Thymus (tissue), 11 donors: Measurements from ENCODE around the gene FUT4. TPM values are rescaled to one million over a fixed set of nuclear protein-coding genes. Genes with fewer than 3 reads are reported as not detected.

Source experiments
- DNase-seq, 9 donors: peaks; one replicate each; pipeline ENCODE4 v3.0.0-alpha.2; 2013; ENCODE audit warnings: low spot score in 9 of 9, low read depth in 6 of 9, missing footprints in 1 of 9
- H3K27ac ChIP-seq, 2 donors: one replicate each; pipeline ENCODE4 v1.5.1; 2013; ENCODE audit warnings: control low read depth in 1 of 2, low read depth in 1 of 2, low read length in 1 of 2, mild to moderate bottlenecking in 1 of 2, moderate library complexity in 1 of 2
- H3K27me3 ChIP-seq, 2 donors: one replicate each; pipeline ENCODE4 v1.5.1; 2013; ENCODE audit warnings: low read length in 1 of 2; ENCODE audit not compliant: control insufficient read depth in 2 of 2, insufficient read depth in 1 of 2
- H3K36me3 ChIP-seq, 2 donors: one replicate each; pipeline ENCODE4 v1.5.1; 2013; ENCODE audit warnings: low read length in 1 of 2, mild to moderate bottlenecking in 1 of 2, moderate library complexity in 1 of 2; ENCODE audit not compliant: control insufficient read depth in 2 of 2, insufficient read depth in 2 of 2
- H3K4me1 ChIP-seq, 2 donors: one replicate each; pipeline ENCODE4 v1.5.1; 2013; ENCODE audit warnings: low read length in 2 of 2; ENCODE audit not compliant: control insufficient read depth in 2 of 2, insufficient read depth in 2 of 2
- H3K4me3 ChIP-seq, 2 donors: one replicate each; pipeline ENCODE4 v1.5.1; 2013; ENCODE audit warnings: low read length in 2 of 2, control low read depth in 1 of 2, mild to moderate bottlenecking in 1 of 2
- H3K9me3 ChIP-seq, 2 donors: one replicate each; pipeline ENCODE4 v1.5.1; 2013; ENCODE audit warnings: low read length in 1 of 2, mild to moderate bottlenecking in 1 of 2; ENCODE audit not compliant: control insufficient read depth in 2 of 2, insufficient read depth in 1 of 2
- WGBS: extraction: QIAGEN DNeasy Blood & Tissue Kit; methylation state at CpG from one replicate; pipeline ENCODE4 v1.1.7; 2013; 5-methylcytosine and 5-hydroxymethylcytosine counted together
- polyA plus RNA-seq: library from polyadenylated mRNA; stranded (reverse); fragments of 200-250 nt; gene quantifications from one replicate; pipeline ENCODE4 v1.2.3, GENCODE V29; 2013
- total RNA-seq: library from RNA; stranded (reverse); fragments of 120-200 nt; gene quantifications from one replicate; pipeline ENCODE4 v1.2.4, GENCODE V29; 2013
- donor health status: healthy.

Gene FUT4
- total and polyA plus RNA-seq, 2 donors = 4.3 to 5.0 TPM

GRCh38 chr11:94526645-94527438 is 16.9 kb upstream of the FUT4 start:
- H3K27me3 ChIP-seq = no peaks in the 10 kb centered on the region
- H3K27ac ChIP-seq = no peak overlapping the region
- 82% methylated on average over 4 of the region's 4 CpGs for WGBS
- no peak overlapping the region for H3K4me3 ChIP-seq
- no peaks in the 10 kb centered on the region for H3K36me3 ChIP-seq
- H3K4me1 ChIP-seq = no peaks in the 10 kb centered on the region
- no peak for DNase-seq
- H3K9me3 ChIP-seq = no peaks in the 10 kb centered on the region

GRCh38 chr11:94528551-94528950 is 15.2 kb upstream of the FUT4 start:
- Histone ChIP-seq H3K4me1 (no peaks in the 10 kb centered on the region), H3K9me3 (no peaks in the 10 kb centered on the region), H3K36me3 (no peaks in the 10 kb centered on the region), H3K4me3 (no peak overlapping the region), H3K27me3 (no peaks in the 10 kb centered on the region), H3K27ac (no peak overlapping the region)
- no peak for DNase-seq

GRCh38 chr11:94532211-94532610 is 11.5 kb upstream of the FUT4 start:
- no peaks in the 10 kb centered on the region for H3K27me3 ChIP-seq
- no peak for DNase-seq
- no peak overlapping the region for H3K4me3 ChIP-seq
- no peaks in the 10 kb centered on the region for H3K9me3 ChIP-seq
- H3K27ac ChIP-seq = no peak overlapping the region
- H3K4me1 ChIP-seq = no peaks in the 10 kb centered on the region
- H3K36me3 ChIP-seq = no peaks in the 10 kb centered on the region
- WGBS = 98% methylated on average over 3 of the region's 3 CpGs

GRCh38 chr11:94533206-94533605 is 10.5 kb upstream of the FUT4 start:
- H3K4me3 ChIP-seq = no peak overlapping the region
- no peaks in the 10 kb centered on the region for H3K4me1 ChIP-seq
- no peak for DNase-seq
- H3K9me3 ChIP-seq = no peaks in the 10 kb centered on the region
- no peaks in the 10 kb centered on the region for H3K27me3 ChIP-seq
- no peaks in the 10 kb centered on the region for H3K36me3 ChIP-seq
- H3K27ac ChIP-seq = no peak overlapping the region
- WGBS = 97% methylated on average over 1 of the region's 1 CpG

GRCh38 chr11:94533696-94534630 is 9.8 kb upstream of the FUT4 start:
- H3K27ac ChIP-seq = no peak overlapping the region
- H3K36me3 ChIP-seq = no peaks in the 10 kb centered on the region
- H3K4me1 ChIP-seq = no peaks in the 10 kb centered on the region
- WGBS = 88% methylated on average over 6 of the region's 6 CpGs
- no peaks in the 10 kb centered on the region for H3K27me3 ChIP-seq
- no peak for DNase-seq
- no peaks in the 10 kb centered on the region for H3K9me3 ChIP-seq
- H3K4me3 ChIP-seq = no peak overlapping the region

GRCh38 chr11:94536386-94536785 is 7.3 kb upstream of the FUT4 start:
- no peak for DNase-seq
- Histone ChIP-seq H3K4me3 (no peak overlapping the region), H3K27ac (no peak overlapping the region), H3K36me3 (no peaks in the 10 kb centered on the region), H3K9me3 (no peaks in the 10 kb centered on the region), H3K4me1 (no peaks in the 10 kb centered on the region), H3K27me3 (no peaks in the 10 kb centered on the region)

GRCh38 chr11:94537031-94537600 is 6.6 kb upstream of the FUT4 start:
- no peak overlapping the region for H3K4me3 ChIP-seq
- no peak overlapping the region for H3K27ac ChIP-seq
- 94% methylated on average over 3 of the region's 3 CpGs for WGBS
- DNase-seq = no peak
- no peaks in the 10 kb centered on the region for H3K4me1 ChIP-seq
- H3K9me3 ChIP-seq = no peaks in the 10 kb centered on the region
- H3K36me3 ChIP-seq = no peaks in the 10 kb centered on the region
- H3K27me3 ChIP-seq = no peaks in the 10 kb centered on the region

GRCh38 chr11:94539420-94539819 is 4.3 kb upstream of the FUT4 start:
- Histone ChIP-seq H3K36me3 (no peaks in the 10 kb centered on the region), H3K4me3 (no peak overlapping the region), H3K27me3 (no peaks in the 10 kb centered on the region), H3K9me3 (no peaks in the 10 kb centered on the region), H3K4me1 (peaks cover 0 to 9% of the 10 kb centered on the region in 2 donors), H3K27ac (no peak overlapping the region)
- WGBS = 47% methylated on average over 1 of the region's 1 CpG
- DNase-seq = no peak
